Left ventricle myocardium superior (tissue), 1 donor: ENCODE measurements around the gene ZNF277. TPM values are rescaled to one million over a fixed set of nuclear protein-coding genes. Genes with fewer than 3 reads are reported as not detected.

ENCODE experiments used
- ATAC-seq: fragments of 200-7000 bp; cut with Tn5 transposase; one replicate; pipeline ENCODE4 v1.9.1; 2020; ENCODE audit warnings: mild to moderate bottlenecking, moderate library complexity
- DNase-seq: peaks from one replicate; pipeline ENCODE4 v3.0.0-alpha.2; 2020
- intact Hi-C: fragments of 100-400 bp; cut with micrococcal nuclease; formaldehyde crosslinking; loops from one replicate; pipeline ENCODE4 v1.11.0; 2022
- total RNA-seq: library from RNA; stranded (reverse); fragmentation: NEBNext Ultra II Directional; extraction: Animal tissue kit (Norgen Biotek cat#: 25700); gene quantifications from one replicate; pipeline ENCODE4 v1.2.1, GENCODE V29; 2021
- donor health status: DM: no; HTN: yes; CAD: no; lungs with severe emphysema.

The ZNF277 gene
- total RNA-seq, 1 donor from 2014 or later: 17.0 TPM

DNA sequence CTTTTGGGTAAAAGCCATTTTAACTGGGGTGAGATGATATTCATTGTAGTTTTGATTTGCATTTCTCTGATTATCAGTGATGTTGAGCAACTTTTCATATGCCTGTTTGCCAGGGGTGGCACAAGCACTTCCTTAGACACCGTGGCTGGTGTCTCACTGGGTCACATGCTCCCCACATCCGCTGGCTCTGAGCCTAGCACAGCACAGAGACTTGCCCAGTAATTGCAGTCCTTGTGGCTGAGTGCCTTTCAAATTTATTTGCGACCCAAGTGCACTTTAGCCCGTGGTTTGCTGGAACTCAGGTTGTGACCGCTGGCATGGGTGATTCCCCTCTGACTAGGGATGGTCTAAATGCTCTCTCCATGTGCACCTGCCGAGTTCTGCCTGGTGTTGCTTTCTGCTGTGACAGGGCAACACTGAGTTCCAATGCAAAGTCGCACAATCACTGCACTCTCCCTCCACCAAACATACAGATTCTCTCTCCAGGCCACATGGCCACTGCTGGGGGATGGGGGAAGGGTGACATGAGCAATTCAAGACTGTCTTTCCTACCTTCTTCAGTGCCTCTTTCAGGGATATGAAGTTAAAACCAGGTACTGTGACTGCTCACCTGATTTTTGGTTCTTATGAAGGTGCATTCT lies 66.5 kb downstream of the ZNF277 start:
- ATAC-seq: peak; percentile 36
- no peak for DNase-seq
- intact Hi-C loops: no loop called here

DNA sequence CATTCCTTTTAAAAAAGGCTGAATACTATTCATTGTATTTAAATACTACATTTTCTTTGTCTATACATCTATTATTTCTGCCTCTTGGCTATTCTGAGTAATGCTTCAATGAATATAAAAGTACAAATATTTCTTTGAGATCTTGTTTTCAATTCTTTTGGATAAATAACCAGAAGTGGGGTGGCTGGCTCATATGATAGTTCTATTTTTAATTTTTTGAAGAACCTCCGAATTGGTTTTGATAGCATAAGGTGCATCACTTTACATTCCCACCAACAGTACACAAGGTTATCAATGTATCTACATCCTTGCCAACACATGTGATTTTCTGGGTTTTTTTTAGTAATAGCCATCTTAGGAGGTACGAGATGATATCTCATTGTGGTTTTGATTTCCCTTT lies 72.5 kb downstream of the ZNF277 start:
- intact Hi-C loops: no loop called here
- ATAC-seq (no peak), DNase-seq (no peak)

DNA sequence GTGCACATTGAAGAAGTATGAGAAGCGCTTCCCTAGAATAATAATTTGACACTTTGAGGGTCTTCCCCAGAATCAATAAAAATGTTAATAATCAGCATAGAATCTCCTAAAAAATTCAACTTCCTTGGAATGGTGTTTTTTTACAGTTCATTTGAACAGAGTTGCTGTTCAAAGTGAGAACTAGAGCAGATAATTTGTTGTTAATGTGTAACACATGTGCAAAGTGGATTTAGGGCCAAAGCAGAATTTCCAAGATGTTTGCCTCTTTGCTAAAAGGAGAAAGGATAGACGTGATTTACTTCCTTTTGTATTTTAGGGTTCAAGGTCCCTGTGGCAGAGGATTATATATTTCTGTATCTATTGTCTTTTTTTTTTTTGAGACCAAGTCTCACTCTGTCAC lies 73.8 kb downstream of the ZNF277 start:
- DNase-seq: no peak
- ATAC-seq: no peak
- intact Hi-C loops: no loop called here

DNA sequence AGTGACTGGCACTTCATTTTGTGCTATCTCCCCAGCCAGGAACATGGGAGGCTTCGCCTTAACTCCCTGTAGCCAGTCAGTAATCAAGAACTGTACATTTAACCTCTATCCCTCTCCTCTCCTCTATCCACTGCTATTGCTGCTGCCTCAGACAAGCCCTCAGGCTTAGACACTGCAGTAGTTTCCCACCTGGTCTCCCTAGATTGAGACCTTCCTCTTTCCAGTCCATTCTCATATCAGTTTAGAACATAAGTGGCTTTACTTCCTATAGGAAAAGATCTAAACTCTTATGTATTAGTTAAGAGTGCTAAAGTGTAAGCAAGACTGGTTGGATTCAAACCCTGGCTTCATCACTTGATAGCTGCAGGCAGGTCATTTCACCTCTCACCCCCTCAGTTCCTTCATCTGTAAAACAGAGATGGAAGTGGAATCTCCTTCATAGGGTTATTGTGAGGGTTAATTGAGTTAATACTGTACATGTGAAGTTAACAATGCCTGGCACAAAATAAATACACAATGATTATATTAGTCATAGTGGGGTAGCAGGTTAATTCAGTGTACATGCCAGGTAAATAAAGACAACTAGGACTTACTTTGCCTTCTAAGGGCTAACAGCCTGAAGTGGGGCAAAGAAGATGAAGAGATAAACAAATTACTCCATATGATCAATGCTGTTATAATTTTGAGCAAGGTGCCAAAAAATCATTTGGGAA lies 76.1 kb downstream of the ZNF277 start:
- intact Hi-C loops: no loop called here
- no peak for DNase-seq
- no peak for ATAC-seq

DNA sequence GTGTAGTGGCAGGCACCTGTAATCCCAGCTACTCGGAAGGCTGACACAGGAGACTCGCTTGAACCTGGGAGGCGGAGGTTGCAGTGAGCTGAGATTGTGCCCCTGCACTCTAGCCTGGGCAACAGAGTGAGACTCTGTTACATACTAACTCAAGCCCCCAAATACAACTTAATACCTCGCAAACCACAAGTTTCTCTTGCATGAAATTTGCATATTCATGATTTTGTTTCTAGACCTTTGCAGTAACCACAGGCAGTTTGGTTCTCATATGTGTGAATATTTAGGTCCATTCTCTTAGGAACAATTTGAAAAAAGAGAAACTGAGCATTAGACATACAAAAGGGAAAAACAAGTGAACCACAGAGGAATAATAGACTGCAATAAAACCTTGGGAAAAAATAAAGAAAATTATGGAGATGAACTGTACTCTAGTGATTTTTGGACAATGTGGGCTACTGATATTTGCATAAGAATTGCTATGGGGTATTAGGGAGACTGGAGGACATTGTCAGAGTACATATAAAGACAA lies 77.0 kb downstream of the ZNF277 start:
- DNase-seq (no peak), ATAC-seq (no peak)
- intact Hi-C loops: no loop called here

DNA sequence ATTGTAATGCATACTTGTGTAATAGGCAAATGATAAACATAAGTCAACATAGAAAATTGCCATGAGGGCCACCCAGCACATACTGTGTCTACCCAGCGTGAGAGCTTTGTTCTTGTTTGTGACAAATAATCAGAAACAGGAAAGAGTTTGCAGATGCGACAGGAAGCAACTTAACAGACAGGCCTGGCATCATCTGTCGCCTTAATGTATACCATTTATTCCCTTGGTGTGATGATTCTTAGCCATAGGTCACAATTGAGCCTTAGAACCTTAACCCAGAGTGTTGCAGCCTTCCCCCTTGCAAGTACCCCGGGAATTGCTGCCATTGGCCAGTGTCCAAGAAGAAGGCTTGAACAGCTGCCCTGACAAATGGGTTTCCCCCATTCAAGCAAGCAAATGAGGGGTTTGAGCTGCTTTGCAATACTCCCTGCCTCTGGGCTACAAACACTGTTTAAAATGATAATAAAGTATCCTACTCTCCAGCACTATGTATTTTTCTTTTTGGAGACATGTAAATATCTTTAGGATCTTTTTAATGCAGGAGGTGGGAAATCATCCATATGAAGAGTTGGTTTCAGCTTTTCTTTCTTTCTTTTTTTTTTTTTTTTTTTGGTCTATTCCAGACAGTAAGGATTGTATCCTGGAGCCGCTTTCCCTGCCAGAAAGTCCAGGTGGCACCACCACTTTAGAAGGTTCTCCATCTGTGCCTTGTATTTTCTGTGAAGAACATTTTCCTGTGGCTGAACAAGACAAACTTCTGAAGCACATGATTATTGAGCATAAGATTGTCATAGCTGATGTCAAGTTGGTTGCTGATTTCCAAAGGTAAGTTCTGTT lies 80.0 kb downstream of the ZNF277 start:
- ATAC-seq (no peak), DNase-seq (no peak)
- intact Hi-C loops: no loop called here

DNA sequence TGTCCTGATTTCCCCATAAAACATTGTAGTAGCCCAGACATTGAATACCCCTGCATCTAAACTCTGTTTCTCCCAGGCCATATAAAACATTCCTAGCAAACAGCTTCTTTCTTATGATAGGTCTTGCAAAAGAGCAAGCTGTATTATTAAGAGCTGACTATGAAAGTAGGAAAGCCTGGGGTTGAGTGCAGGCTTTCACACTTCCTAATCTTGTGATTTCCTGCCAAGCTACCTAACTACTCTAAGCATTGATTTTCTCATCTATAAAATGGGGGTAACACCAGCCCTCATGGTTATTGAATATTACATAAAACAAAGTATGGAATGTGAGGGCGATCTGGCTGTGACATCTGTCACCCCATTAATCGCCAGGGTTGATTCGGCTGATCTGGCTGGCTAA lies 81.8 kb downstream of the ZNF277 start:
- intact Hi-C loops: no loop called here
- no peak for ATAC-seq

DNA sequence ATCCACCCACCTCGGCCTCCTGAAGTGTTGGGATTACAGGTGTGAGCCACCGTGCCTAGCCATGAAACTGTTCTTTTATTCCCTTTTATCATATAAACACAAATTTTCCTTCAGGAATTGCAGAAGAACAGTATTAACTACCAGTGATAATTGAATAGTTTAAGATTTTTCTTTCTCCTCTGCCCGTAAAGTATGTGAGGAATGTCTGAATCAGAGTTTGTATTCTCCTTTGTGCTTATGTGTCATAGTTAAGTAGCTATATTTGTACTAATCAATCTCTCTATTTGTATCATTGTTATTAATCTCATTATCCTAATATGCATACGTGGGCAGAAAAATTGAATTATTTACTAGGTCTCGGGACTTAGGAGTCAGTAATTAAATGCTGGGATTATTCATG lies 83.6 kb downstream of the ZNF277 start:
- intact Hi-C loops: no loop called here
- DNase-seq (no peak), ATAC-seq (no peak)

More for the DNA sequence above, 81.8 kb downstream of the ZNF277 start:
- no peak for DNase-seq

DNA sequence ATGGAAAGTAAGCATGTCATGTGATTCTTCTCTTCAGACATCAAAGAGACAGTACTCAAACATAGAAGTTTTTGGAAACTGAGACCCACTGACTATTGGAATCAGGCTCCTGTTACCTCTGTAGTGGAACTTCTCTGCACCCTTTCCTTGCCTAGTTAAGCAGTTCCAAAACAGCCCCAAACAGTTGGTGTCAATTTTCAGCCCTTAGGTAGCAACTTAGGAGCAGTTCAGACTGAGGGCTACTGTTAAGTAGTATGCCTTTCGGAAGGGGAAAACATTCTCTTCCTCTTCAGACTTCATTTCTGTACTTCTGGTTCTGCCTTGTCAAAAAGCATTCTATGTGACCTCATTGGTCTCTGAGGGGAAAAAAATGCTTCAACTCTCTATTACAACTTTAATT lies 85.7 kb downstream of the ZNF277 start:
- no peak for DNase-seq
- no peak for ATAC-seq
- intact Hi-C loops: no loop called here

DNA sequence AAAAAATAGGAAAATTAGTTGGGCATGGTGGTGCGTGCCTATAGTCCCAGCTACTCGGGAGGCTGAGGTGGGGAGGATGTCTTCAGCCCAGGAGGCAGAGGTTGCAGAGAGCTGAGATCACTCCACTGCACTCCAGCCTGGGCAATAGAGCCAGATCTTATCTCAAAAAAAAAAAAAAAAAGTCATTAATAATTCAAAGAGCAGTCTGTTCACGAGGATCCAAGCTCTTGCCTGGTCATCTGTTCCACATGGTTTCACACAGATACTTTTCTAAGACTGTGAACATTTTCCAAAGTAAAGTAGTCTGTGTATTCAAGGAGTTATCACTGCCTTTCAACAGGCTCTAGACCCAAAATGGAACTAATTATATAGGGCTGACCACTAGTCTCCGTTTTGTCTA lies 86.9 kb downstream of the ZNF277 start:
- intact Hi-C loops: no loop called here
- no peak for DNase-seq

DNA sequence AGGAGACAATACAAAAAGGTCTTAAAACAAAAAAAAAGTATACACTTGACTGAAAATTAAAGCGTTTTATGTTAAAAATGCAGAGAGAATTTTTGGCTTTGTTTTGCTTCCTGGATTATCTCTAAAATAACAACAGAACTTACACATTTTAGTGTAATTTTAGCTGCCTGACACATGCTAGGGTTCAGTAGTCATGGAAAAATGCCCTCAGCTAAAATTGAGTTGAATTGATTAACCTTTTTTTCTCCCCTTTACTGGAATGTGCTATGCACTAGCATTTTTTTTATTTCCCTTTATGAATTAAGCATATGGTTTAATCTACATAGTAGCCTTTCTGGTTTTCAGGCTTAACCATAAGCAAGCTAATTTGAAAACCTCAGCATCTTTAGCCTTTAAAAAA lies 89.9 kb downstream of the ZNF277 start:
- intact Hi-C loops: no loop called here

More for the DNA sequence above, 86.9 kb downstream of the ZNF277 start:
- no peak for ATAC-seq

DNA sequence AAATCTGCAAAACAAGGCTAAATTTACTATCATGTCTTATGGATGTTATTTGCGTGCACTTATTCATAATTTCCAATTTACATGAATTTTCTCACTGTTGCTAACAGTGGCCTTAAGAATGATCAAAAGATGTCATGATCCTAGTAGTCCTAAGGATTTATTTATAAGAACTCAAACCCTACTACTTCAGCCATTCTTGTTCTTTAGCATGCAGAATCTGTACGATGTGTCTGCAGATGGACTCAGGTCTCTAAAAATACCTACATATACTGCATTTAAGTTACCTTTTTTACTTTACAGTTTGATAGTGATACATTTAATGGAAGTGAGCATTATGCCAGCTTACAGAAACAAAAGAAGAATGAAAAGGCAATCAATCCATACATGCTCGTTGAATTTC lies 91.2 kb downstream of the ZNF277 start:
- intact Hi-C loops: no loop called here
- no peak for ATAC-seq
- no peak for DNase-seq

More for the DNA sequence above, 89.9 kb downstream of the ZNF277 start:
- DNase-seq (no peak), ATAC-seq (no peak)

DNA sequence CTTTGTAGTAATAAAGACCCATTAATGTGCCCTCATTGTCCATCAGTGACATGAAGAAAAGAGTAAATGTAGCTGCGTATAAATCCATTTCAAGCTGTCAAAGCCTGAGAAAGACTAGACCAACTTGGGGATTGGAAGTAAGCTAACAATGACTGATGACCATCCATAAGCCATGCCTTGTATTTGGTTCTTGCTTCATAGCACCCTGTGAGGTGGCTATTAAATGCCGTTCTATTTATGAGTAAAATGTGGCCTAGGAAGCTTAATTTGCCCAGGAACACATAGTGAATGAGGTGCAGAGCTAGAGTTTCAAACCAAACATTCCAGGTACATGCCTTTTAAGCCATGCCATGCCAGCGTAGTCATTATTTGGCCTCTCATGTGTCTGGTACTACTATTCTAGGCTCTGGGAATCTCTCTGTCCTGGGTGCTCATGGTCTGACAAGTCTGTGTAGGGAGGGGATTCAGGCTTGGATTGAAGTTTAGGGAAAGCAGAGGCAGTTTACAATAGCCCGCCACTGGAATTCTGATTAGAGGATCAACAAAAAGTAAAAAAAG lies 92.1 kb downstream of the ZNF277 start:
- intact Hi-C loops: no loop called here
- ATAC-seq (no peak), DNase-seq (no peak)

DNA sequence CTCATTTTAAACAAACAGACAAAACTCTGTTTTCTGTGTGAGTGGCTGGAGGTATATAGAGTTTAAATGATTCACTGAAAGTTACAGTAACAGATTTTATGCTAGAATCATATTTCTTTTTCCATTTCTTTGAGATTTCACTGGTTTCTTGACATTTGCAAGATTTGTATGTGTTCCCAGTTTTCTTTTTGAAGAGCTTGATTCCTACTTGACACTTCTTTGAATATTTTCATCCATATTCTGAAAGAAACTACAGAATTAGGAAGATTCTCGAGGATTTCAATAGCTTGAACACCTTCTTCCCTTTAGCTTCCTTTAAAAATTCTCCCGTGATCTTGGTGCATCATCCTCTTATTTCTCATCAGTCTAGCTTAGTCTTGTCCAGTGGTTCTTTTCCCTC lies 93.6 kb downstream of the ZNF277 start:
- intact Hi-C loops: no loop called here
- ATAC-seq (no peak), DNase-seq (no peak)

DNA sequence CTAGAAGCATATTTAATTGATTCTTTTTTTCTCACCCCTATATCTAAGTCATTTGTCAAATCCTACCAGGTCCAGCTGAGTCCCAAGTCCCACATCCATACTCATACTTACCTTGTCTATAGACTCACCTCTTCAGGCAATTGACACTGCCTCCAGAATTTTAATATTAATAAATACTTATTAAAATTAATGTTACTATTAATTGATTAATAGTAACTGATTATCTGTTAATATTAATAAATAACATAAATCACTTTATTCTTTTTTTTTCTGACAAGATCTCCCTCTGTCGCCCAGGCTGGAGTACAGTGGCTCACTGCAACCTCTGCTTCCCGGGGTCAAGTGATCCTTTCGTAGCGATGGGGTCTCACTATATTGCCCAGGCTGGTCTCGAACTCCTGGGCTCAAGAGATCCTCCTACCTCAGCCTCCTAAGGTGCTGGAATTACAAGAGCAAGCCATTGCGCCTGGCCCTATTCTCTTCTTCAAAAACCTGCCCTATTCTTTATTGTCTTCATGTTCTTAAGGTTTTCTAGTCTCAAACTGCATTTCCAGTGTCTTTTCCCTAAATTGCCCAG lies 94.4 kb downstream of the ZNF277 start:
- no peak for DNase-seq
- ATAC-seq: no peak
- intact Hi-C loops: no loop called here

DNA sequence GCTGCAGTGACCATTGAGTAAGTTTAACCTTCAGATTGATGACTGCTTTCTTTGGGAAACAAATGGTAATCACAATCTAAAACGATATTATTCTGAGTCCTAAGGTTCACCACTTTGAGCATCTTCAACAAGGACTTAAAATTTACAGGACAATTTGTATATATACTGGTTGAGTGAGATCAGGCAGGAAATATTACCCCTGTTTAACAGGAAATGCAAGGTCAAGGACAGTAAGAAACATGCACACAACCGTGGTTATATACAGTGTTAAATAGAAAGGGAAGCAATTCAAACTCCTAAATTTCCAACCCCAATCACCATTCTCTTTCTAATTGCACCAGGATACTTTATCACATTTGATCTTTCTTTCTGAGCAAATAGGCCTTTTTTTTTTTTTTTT lies 96.1 kb downstream of the ZNF277 start:
- intact Hi-C loops: no loop called here
- DNase-seq (no peak), ATAC-seq (no peak)

DNA sequence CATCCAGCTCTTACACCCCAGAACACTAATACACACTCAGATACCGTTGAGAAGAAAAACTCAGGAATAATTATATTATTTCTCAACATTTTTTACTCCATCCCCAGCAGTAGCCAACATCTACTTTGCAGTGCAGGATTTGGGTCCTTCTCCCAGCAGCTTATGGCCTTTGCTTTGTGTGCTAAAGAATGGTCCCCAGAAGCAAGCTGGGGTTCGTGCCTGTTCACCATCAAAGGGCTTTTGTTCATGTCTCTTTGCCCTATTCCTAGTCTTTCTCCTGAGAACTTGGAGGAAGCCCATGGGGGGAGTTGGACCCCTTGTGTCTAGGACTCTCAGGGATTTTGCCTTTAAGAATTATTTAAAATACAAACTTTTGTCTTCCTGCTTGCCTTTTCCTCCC lies 100.4 kb downstream of the ZNF277 start:
- no peak for DNase-seq
- intact Hi-C loops: no loop called here
- ATAC-seq: no peak

DNA sequence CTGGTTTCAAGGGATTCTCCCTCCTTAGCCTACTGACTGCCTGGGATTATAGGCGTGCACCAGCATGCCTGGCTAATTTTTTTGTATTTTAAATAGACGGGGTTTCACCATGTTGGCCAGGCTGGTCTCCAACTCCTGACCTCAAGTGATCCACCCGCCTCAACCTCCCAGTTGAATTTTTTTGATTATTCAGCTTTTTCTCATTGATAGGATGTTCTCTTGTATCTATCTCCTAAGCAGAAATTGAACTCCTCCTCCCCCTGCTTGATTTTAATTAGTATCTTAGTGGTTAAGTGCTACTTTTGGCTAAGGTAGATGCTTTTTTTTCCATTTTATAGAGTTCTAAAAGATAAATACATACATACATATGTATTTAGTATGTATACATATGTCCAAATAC lies 101.0 kb downstream of the ZNF277 start:
- DNase-seq (no peak), ATAC-seq (no peak)
- intact Hi-C loops: no loop called here

DNA sequence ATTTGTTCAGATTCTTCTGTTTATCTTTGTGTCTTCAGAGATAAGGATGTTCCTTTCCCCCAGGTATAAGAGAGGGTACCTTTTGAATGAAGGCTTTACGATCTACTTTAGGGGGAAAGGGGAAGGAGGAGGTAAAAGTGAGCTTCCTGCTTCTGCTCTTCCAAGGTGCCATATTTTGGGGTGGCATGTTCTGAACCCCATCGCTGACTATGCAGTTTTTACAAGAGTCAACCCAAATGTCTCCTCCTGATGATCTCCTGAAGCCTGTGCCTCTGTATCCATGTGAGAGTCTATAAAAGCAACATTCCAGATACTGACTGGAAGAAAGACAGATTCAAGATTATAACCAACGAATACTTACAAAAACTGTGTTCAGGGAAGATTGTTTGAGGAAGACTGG lies 102.5 kb downstream of the ZNF277 start:
- no peak for DNase-seq
- no peak for ATAC-seq
- intact Hi-C loops: no loop called here
